TTC549 (cell line): ENCODE results near the gene SLIT1.

Experiments used
- FAIRE-seq: peaks from 2 replicates; lab custom pipeline; 2012; peaks lifted over from hg19 to GRCh38; lab: Jason Lieb, UNC

The SLIT1 gene

GRCh38 chr10:97019213-97019844 lies 166.4 kb downstream of the SLIT1 start:
- FAIRE-seq: no peak

DNA sequence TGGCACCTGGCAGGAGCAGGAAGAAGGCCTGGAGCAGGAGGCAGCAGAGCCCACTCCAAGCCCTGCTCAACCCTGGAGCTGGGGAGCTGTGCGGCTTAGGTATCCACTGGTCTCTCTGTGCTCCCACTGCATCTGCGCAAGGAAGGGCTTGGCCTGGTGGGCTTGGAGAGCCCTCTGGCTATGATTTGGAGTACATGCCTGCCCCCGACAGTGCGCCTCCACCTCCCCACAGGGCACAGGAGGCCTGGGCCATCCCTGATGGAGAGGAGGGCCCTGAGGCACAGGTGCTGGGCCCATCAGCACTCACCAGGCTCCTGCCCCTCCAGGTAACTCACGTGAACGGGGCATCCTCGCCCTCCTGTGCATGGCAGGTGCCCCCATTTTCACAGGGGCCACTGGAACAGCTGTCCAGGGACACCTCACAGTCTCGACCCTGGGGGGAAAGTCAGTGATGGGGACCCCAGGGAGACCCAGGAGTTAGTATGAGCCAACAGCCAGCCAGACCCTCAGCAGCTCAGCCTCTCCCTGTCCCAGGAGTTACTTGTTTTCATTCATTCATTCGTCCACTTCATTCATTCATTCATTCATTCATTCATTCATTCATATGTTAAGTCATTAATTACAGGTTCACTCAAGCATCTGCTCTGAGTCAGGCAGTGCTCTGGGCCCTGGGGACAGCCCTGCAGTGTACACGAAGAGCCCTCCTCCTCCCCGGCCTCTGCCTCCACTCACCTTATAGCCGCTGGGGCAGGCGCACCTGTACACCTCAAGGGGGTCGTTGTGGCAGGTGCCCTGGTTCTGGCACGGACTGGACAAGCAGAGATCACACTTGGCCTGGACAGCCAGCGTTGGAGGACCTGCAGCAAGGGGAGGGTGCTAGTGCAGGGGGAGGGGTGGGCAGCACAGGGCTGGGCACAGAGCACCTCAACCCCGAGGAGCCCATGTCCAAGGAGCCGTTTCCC lies 167.2 kb downstream of the SLIT1 start:
- no peak for FAIRE-seq

DNA sequence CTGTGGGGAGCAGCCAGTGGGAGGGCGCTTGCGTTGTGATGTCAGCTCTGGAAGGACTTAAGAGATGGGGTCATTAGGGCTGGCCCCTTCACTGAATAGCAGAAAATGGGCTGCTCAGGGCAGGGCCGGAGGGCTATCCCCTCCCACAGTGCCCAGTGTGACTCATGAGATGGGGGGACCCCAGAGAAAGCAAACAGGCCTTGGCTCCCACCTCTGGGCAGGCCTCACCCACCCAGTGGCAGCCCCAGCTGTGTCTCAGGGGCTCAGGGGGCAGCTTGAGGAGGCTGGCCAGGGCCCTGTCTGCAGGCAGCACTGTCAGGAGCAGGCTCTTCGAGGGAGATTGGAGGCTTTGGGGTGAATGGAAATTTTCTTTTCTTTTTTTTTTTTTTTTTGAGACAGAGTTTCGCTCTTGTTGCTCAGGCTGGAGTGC lies 168.3 kb downstream of the SLIT1 start:
- no peak for FAIRE-seq

DNA sequence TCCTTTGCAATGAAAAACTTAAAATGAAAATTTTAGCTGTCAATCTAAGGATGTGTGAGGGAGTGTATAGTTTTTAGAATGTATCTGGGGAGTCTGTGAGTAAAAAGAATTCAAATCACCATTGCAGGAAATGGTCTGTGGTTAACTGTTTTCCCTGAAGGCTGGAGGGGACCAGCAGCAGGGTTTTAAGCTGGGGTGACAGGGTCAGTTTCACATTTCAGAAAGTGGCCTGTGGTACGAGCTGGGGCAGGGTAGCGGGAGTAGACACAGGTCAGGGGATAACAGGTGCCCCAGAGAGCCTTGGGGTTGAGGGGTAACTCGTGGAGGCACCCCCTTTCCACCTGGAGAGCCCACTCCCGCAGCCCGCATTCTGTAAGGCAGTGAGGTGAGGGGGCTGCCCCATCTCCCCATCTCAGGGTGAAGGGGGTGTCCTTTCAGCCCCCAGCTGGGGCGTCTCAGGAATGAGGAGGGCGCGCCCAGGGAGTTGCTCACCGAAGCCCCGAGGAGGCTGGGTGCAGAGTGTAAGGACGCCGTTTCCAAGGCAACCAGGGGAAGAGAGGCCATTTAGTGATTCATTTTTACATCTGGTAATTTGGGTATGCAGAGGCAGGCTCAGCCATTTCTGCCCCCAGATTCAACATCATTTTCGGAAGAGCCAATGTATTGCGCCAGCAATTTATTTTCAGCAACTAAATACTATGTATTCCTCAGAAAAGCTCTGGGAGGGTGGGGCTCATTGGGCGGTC lies 168.9 kb downstream of the SLIT1 start:
- no peak for FAIRE-seq

DNA sequence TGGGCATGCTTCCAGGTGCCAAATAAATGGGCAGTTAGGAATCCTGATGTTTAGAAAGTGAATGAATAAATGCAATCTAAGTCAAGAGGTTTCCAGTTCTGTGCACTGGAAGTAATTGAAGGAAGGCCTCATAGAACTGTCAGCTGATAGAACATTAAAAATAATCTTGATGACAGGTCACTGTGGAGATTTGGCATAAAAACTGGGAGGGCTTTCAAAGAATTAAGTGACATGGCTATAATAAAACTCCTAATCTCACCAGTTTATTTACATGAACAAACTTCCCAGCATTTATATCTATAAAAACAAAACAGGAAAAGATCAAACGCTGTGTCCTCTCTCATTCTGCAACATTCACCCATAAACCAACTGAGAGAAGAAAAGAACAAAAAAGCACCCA lies 170.5 kb downstream of the SLIT1 start:
- no peak for FAIRE-seq

- FAIRE-seq: no peak
Measured at GRCh38 chr10:97013983-97014382, 171.8 kb downstream of the SLIT1 start.

- FAIRE-seq: no peak
Measured at GRCh38 chr10:97013568-97013967, 172.2 kb downstream of the SLIT1 start.

GRCh38 chr10:97012470-97012869 lies 173.3 kb downstream of the SLIT1 start:
- FAIRE-seq: no peak

DNA sequence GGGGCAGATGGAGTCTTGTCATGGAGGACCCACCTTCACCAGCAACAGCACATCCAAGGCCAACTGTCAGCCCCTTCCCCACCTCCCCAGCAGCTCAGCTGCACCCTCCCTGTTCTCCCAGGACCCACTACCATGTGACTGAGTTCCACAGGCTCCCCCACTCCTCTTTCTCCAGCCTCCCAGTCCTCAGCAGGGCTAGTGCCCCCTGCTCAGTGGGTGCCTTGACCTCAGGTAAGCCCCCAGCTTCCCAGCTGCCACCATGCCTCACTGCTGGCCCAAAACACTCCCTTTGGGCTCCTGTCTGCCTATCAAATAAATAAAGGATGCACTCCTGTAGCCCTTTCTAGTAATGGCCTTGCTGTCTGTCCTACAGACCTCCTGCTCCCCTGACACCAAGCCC lies 174.4 kb downstream of the SLIT1 start:
- FAIRE-seq: no peak

- no peak for FAIRE-seq
Measured at GRCh38 chr10:97010695-97011206, 175.0 kb downstream of the SLIT1 start.

GRCh38 chr10:97007417-97007816 lies 178.3 kb downstream of the SLIT1 start:
- FAIRE-seq: no peak

GRCh38 chr10:97006364-97006763 lies 179.4 kb downstream of the SLIT1 start:
- FAIRE-seq: no peak

- FAIRE-seq: no peak
Measured at GRCh38 chr10:97005349-97005748, 180.4 kb downstream of the SLIT1 start.

DNA sequence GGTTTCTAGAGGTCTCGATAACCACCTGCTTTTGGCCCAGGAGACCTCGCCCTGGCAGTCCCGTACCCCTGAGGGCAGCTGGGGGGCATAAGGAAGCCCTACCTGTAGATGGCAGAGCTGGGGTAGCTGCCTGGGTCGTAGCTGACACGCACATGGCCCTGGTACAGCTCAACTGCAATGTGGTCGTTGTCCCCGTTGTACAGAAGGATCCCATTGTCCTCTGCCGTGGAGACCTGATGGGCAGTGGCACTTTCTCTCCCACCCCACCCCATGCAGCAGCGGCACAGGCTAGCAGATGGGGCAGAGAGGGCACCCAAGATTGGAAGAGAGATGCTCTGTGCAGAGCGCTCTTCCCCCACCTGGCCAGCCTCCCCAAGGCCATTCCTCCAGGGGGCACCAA lies 181.2 kb downstream of the SLIT1 start:
- no peak for FAIRE-seq

GRCh38 chr10:97003804-97004201 lies 182.0 kb downstream of the SLIT1 start:
- no peak for FAIRE-seq

GRCh38 chr10:97003151-97003803 lies 182.5 kb downstream of the SLIT1 start:
- FAIRE-seq: no peak

DNA sequence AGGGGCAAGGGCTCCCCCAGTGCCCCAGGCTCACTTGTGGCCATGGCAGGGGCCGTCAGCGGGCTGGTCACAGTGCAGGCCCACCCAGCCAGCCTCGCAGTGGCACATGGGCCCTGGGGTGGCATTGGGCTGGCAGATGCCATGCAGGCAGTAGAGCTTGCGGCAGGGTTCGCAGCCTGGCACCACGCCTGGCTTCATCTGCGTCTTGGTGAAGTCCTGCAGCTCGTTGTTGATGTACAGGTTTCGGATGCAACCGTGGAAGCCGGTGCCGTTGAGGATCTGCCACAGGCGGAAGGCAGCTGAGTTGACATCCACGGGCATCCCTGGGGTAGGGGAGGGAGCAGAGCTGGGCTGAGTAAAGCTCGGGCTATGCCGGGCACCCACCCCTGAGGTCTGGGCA lies 183.1 kb downstream of the SLIT1 start:
- FAIRE-seq: no peak

GRCh38 chr10:97001183-97001991 lies 184.4 kb downstream of the SLIT1 start:
- no peak for FAIRE-seq

DNA sequence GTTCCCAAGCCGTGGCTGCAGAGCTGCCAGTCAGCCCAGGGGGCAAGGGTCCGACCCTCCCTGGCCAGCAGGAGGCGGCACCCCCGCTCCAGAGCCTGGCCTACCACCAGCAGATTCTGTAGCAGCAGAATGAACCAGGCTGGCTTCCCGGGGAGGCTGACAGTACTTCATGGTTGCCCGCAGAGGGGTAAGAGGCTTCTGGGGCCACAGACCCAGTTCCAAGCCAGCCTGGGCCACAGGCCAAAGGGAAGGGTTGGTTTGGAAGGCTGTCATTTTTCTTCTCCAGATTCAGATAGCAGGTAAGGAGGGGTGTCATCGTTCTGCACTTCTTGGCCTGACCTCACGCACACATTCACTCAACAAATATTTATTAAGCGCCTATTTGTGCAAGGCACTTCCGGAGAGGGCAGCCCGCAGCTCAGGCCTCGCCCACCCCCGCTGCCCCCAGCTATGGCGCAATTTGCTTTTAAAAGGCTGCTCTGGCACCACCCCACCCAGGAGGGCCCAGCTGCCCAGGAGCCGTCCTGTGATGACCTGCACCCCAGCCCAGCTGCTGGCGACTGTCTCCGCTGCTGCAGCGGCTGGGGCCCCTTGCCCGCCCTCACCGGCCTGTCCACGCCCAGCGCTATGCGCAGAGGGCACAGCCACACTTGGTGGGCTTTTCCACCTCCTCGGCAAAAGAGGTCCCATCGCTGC lies 185.1 kb downstream of the SLIT1 start:
- FAIRE-seq: no peak

- no peak for FAIRE-seq
Measured at GRCh38 chr10:96999987-97000386, 185.8 kb downstream of the SLIT1 start.

GRCh38 chr10:96999337-96999736 lies 186.4 kb downstream of the SLIT1 start:
- no peak for FAIRE-seq
